ENCODE measurements around the gene GSTA5. TPM values are rescaled to one million over a fixed set of nuclear protein-coding genes. Genes with fewer than 3 reads are reported as not detected.

The GSTA5 gene
- total RNA-seq: not detected in 2 replicates

- TF ChIP-seq CTCF (conservative IDR thresholded peaks at IDR 0.05; ENCODE audit: low read depth, low read length): no peak
- DNase-seq (ENCODE audit: low read depth): peak; percentile 40
Observed at GRCh38 chr6:52840763-52841585, at the start of gene GSTA5. TSS of gene GSTA5 (minus strand) at chr6:52840813.

GRCh38 chr6:52890018-52890417, 49.4 kb upstream of the GSTA5 start:
- no peak for TF ChIP-seq CTCF (conservative IDR thresholded peaks at IDR 0.05; ENCODE audit: low read depth, low read length)
- DNase-seq (ENCODE audit: low read depth): no peak
- H3K4me3 ChIP-seq (ENCODE audit: low read depth, low read length): no peak overlapping the region

More at GRCh38 chr6:52840763-52841585, at the start of gene GSTA5:
- H3K4me3 ChIP-seq (ENCODE audit: low read depth, low read length): no peak within 1 kb of the TSS

DNA sequence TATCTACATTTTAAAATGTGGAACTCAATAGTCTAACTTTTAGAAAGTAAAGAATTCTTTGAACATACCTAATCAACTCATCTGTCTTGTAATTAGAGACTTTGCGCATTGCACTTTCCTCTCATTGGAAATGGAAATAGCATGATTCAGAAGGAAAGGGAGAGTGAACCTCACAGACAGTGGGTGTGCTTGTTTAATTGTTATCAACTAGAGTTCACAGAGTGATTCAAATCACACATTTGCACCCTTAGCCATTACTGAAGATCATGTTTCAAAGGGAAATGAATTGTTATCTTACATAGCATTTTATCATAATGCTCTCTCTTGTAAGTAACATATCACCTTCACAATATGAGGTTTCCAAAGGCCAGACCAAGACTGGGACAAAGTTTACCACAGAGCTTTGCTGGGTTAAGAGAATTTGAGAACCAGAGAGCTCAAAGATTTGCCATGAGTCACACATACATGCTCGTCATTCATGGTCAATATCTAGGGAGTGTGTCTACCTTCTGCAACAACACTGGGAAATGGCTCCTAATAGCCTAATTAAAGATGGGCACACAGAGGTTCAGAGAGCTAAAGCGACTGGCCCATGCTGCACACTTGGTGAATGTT, 47.4 kb upstream of the GSTA5 start:
- DNase-seq (ENCODE audit: low read depth): no peak
- no peak overlapping the region for H3K4me3 ChIP-seq (ENCODE audit: low read depth, low read length)
- no peak for TF ChIP-seq CTCF (conservative IDR thresholded peaks at IDR 0.05; ENCODE audit: low read depth, low read length)

GRCh38 chr6:52881996-52882841, 41.6 kb upstream of the GSTA5 start:
- peak; percentile 90 for TF ChIP-seq CTCF (conservative IDR thresholded peaks at IDR 0.05; ENCODE audit: low read depth, low read length)
- DNase-seq (ENCODE audit: low read depth): no peak
- peak overlapping the region; percentile 57 for H3K4me3 ChIP-seq (ENCODE audit: low read depth, low read length)

DNA sequence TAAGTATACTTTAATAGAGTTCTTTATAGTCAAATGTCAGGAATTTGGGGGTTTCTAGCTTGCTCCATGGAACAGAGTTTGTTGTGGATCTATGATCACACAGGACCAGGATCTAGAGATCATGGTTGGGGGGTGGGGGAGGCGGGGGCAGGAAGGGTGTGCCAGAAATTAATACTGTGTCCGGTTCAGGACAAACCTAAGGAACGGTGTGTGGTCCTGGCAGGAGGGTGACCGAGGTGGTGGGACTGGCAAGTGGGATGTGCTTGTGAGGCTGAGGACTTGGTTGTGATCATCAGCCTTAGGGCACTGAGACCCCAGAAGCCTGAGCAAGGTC, 41.0 kb upstream of the GSTA5 start:
- peak overlapping the region; percentile 57 for H3K4me3 ChIP-seq (ENCODE audit: low read depth, low read length)
- no peak for DNase-seq (ENCODE audit: low read depth)
- TF ChIP-seq CTCF (conservative IDR thresholded peaks at IDR 0.05; ENCODE audit: low read depth, low read length): no peak

DNA sequence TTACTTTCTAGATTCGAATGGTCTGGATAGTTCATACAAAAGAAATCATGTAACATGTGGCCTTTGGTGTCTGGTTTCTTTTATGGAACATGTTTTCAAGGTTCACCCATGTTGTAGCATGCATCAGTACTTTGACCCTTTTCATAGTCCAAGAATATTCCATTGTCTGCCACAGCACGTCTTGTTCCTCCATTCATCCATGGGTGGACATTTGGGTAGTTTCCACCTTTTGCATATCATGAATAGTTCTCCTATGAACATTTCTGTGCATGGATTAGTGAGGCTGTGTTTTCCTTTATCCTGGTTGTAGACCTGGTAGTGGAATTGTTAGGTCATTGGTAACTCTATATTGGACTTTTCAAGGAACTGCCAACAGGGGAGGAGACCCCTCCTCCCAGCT, 37.2 kb upstream of the GSTA5 start:
- no peak for TF ChIP-seq CTCF (conservative IDR thresholded peaks at IDR 0.05; ENCODE audit: low read depth, low read length)
- H3K4me3 ChIP-seq (ENCODE audit: low read depth, low read length): no peak overlapping the region
- no peak for DNase-seq (ENCODE audit: low read depth)

Measured in epithelial cell of proximal tubule (primary cell).